Lower leg skin (tissue), 4 donors: Measurements from ENCODE around the gene LIMK2. TPM values are rescaled to one million over a fixed set of nuclear protein-coding genes. Genes with fewer than 3 reads are reported as not detected.
"Not testable (repeated sequence)": the region's sequence is repeated elsewhere in the genome, so short reads cannot be mapped to it uniquely, and the experiment has no call there.

Experiments
- DNase-seq, 2 donors: peaks; one replicate each; pipeline ENCODE4 v3.0.0-alpha.2; 2019; ENCODE audit warnings: low spot score in 2 of 2
- H3K4me3 ChIP-seq: fragments of 200-600 bp; sonication (generic); 2 replicates; pipeline ENCODE4 v1.5.1; 2017; ENCODE audit warnings: mild to moderate bottlenecking, low read depth; ENCODE audit not compliant: poor library complexity, severe bottlenecking
- POLR2A ChIP-seq, 2 donors: fragments of 450-650 bp; IDR thresholded peaks; one replicate each; pipeline ENCODE4 v1.6.1; 2016 to 2017; ENCODE audit warnings: antibody characterized with exemption in 2 of 2, mild to moderate bottlenecking in 1 of 2, moderate library complexity in 1 of 2
- WGBS, 2 donors: methylation state at CpG; one replicate each; pipeline ENCODE4 v1.1.5; 2018; 5-methylcytosine and 5-hydroxymethylcytosine counted together
- intact Hi-C: fragments of 100-400 bp; cut with DNase I; formaldehyde crosslinking; loops from one replicate; pipeline ENCODE4 v1.15.0; 2023; ENCODE audit warnings: low total_unique reads
- total RNA-seq, 4 donors: library from RNA; depleted of rRNA; stranded (reverse); fragments of >200 nt; gene quantifications; one replicate each; pipeline ENCODE4 v1.1.0, GENCODE V29; 2016
- TF ChIP-seq, protein P1 (sequence below), 3 donors: fragments of 450-650 bp; IDR thresholded peaks; one replicate each; pipeline ENCODE4 v1.5.1; 2016; ENCODE audit warnings: antibody characterized with exemption in 3 of 3, mild to moderate bottlenecking in 3 of 3, moderate library complexity in 2 of 3

The LIMK2 gene
- total RNA-seq, 4 donors from 2014 or later, result 135 to 218 (median 168) TPM

GRCh38 chr22:31243339-31244045, 31.4 kb downstream of the LIMK2 start:
- no peak for TF ChIP-seq POLR2A (IDR thresholded peaks at IDR 0.05)
- TF ChIP-seq, protein P1, sequence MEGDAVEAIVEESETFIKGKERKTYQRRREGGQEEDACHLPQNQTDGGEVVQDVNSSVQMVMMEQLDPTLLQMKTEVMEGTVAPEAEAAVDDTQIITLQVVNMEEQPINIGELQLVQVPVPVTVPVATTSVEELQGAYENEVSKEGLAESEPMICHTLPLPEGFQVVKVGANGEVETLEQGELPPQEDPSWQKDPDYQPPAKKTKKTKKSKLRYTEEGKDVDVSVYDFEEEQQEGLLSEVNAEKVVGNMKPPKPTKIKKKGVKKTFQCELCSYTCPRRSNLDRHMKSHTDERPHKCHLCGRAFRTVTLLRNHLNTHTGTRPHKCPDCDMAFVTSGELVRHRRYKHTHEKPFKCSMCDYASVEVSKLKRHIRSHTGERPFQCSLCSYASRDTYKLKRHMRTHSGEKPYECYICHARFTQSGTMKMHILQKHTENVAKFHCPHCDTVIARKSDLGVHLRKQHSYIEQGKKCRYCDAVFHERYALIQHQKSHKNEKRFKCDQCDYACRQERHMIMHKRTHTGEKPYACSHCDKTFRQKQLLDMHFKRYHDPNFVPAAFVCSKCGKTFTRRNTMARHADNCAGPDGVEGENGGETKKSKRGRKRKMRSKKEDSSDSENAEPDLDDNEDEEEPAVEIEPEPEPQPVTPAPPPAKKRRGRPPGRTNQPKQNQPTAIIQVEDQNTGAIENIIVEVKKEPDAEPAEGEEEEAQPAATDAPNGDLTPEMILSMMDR (IDR thresholded peaks at IDR 0.05), result no peak
- no peak overlapping the region for H3K4me3 ChIP-seq
- 69 to 80% methylated on average over 4 to 5 of the region's 5 CpGs for WGBS, 2 donors
- no peak for DNase-seq
- intact Hi-C loops, result no loop called here

DNA sequence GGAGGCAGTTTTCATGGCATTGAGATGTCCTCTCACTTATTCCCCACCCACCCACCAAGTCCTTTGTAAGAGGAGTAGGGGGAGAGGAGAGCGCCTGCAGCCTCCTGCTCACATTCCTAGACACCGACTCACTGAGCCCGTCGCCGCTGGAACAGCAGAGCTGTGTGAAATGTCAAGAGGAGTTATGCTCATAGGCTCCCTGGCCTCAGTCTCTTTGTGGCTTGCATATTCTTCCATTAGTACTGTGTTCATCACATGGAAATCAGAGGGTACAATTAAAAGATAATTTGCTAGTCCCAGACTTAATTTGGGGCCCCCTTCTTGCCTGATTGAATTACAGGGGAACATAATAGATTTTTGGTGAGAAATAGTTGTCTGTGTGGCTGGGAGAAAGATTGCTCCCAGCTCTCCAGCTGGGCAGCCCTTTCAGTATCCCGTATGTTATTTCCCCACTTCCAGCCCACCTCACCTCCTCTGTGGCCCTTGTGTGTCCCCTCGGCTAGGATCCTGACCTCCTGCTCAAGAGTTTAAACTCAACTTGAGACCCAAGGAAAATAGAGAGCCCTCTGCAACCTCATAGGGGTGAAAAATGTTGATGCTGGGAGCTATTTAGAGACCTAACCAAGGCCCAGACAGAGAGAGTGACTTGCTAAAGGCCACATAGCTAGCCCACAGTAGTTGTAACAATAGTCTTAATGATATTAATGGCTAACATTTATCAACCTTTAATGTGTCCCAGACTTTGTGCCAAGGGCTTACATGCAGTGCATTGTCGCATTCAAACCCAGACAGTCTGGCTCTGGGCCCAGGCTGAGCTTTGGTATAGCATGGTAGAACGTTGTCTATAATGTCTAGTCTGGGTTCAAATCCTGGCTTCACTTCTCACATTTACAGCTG, 32.2 kb downstream of the LIMK2 start:
- 53 to 64% methylated on average over 9 of the region's 9 CpGs for WGBS, 2 donors
- intact Hi-C loops, result no loop called here
- H3K4me3 ChIP-seq, result no peak overlapping the region
- no peak for DNase-seq
- no peak for TF ChIP-seq POLR2A (IDR thresholded peaks at IDR 0.05)
- TF ChIP-seq, protein P1 (IDR thresholded peaks at IDR 0.05), result no peak

GRCh38 chr22:31244943-31245451, 32.9 kb downstream of the LIMK2 start:
- DNase-seq, result no peak
- no peak overlapping the region for H3K4me3 ChIP-seq
- TF ChIP-seq POLR2A (IDR thresholded peaks at IDR 0.05), result no peak
- TF ChIP-seq, protein P1 (IDR thresholded peaks at IDR 0.05), result no peak
- intact Hi-C loops, result no loop called here
- 85 to 93% methylated on average over 7 of the region's 7 CpGs for whole genome bisulfite sequencing, 2 donors

DNA sequence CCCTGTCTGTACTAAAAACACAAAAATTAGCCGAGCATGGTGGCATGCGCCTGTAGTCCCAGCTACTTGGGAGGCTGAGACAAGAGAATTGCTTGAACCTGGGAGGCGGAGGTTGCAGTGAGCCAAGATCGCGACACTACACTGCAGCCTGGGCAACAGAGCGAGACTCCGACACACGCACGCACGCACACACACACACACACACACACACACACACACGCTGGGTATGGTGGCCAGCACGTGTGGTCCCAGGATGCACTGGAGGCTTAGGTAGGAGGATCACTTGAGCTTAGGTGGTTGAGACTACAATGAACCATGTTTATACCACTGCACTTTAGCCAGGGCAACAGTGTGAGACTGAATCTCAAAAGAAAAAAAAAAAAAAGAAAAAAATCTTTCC, 33.9 kb downstream of the LIMK2 start:
- WGBS, 2 donors, result 74 to 86% methylated on average over 8 to 12 of the region's 12 CpGs
- H3K4me3 ChIP-seq, intact Hi-C loops, DNase-seq: not testable (repeated sequence)

GRCh38 chr22:31246687-31247086, 34.6 kb downstream of the LIMK2 start:
- intact Hi-C loops, result no loop called here
- 88 to 89% methylated on average over 2 of the region's 2 CpGs for whole genome bisulfite sequencing, 2 donors
- DNase-seq, result no peak
- no peak overlapping the region for H3K4me3 ChIP-seq
- TF ChIP-seq POLR2A (IDR thresholded peaks at IDR 0.05), result no peak
- TF ChIP-seq, protein P1 (IDR thresholded peaks at IDR 0.05), result no peak

DNA sequence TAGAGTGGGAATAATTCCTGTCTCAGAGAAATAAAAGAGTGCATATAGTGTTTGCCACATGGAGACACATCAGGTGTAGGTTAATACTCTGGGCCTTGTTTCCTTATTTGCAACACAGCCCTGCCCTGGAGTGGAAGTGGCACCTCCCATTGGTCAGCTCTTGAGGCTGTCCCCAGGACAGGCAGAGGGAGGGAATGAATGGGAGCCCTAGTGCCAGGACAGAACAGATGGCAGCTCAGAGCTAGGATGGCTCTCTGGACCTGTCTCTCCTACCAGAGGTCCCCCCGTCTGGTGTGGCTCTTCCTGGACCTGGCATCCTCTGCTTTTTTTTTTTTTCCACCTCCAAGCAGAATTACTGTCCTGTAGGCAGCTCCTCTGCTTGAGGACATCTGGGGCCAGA, 35.6 kb downstream of the LIMK2 start:
- no peak overlapping the region for H3K4me3 ChIP-seq
- intact Hi-C loops, result no loop called here
- WGBS, 2 donors, result 12 to 33% methylated on average over 1 of the region's 1 CpG
- TF ChIP-seq, protein P1 (IDR thresholded peaks at IDR 0.05), result no peak
- no peak for TF ChIP-seq POLR2A (IDR thresholded peaks at IDR 0.05)
- no peak for DNase-seq
